HT1080 (cell line): Measurements from ENCODE around the gene B3GALT4. TPM values are rescaled to one million over a fixed set of nuclear protein-coding genes. Genes with fewer than 3 reads are reported as not detected.
"Not testable (repeated sequence)": the region's sequence is repeated elsewhere in the genome, so short reads cannot be mapped to it uniquely, and the experiment has no call there.

Experiments used
- DNase-seq: peaks from one replicate; pipeline ENCODE4 v3.0.0-alpha.2; 2015; ENCODE audit warnings: low read depth
- polyA plus RNA-seq, 2 experiments: library from polyadenylated mRNA; depleted of rRNA; stranded (reverse); fragments of >200 nt; gene quantifications; 2 replicates each; pipeline ENCODE4 v1.2.3, GENCODE V29; 2015
- total RNA-seq: library from RNA; depleted of rRNA; stranded (reverse); fragments of >200 nt; shearing (Covaris generic); gene quantifications from 2 replicates; pipeline ENCODE4 v1.2.3, GENCODE V29; 2014; rRNA removed

B3GALT4 gene
- 1.2 TPM in 2 replicates for total RNA-seq
- polyA plus RNA-seq (2015; cell fraction: cytosol; rRNA removed) = 0.61 and 1.2 TPM in 2 replicates
- 0.16 and 0.29 TPM in 2 replicates for polyA plus RNA-seq (2015; cell fraction: nucleus; rRNA removed)

GRCh38 chr6:33276864-33277662, at the start of gene B3GALT4:
TSS of gene B3GALT4 (plus strand) at chr6:33277123. CDS start at chr6:33277420, 297 bp downstream.
- DNase-seq = peak; percentile 91

- no peak for DNase-seq
Observed at GRCh38 chr6:33235221-33235634, 41.7 kb upstream of the B3GALT4 start.

- DNase-seq = no peak
Observed at GRCh38 chr6:33236328-33236727, 40.6 kb upstream of the B3GALT4 start.

- DNase-seq = no peak
Observed at GRCh38 chr6:33236852-33237251, 40.1 kb upstream of the B3GALT4 start.

GRCh38 chr6:33237741-33238140, 39.2 kb upstream of the B3GALT4 start:
- no peak for DNase-seq

- no peak for DNase-seq
Observed at GRCh38 chr6:33241968-33242367, 35.0 kb upstream of the B3GALT4 start.

GRCh38 chr6:33243476-33243875, 33.4 kb upstream of the B3GALT4 start:
- no peak for DNase-seq

GRCh38 chr6:33247977-33248642, 28.8 kb upstream of the B3GALT4 start:
- DNase-seq = peak; percentile 77

- DNase-seq = no peak
Observed at GRCh38 chr6:33248643-33248931, 28.3 kb upstream of the B3GALT4 start.

- DNase-seq = peak; percentile 100
Observed at GRCh38 chr6:33248932-33249731, 27.8 kb upstream of the B3GALT4 start.

GRCh38 chr6:33249732-33250630, 26.9 kb upstream of the B3GALT4 start:
- peak; percentile 74 for DNase-seq

GRCh38 chr6:33250731-33251130, 26.2 kb upstream of the B3GALT4 start:
- DNase-seq = no peak

GRCh38 chr6:33251395-33252012, 25.4 kb upstream of the B3GALT4 start:
- DNase-seq = no peak

- DNase-seq = no peak
Observed at GRCh38 chr6:33252759-33253158, 24.2 kb upstream of the B3GALT4 start.

GRCh38 chr6:33254591-33254990, 22.3 kb upstream of the B3GALT4 start:
- DNase-seq = no peak

- DNase-seq = no peak
Observed at GRCh38 chr6:33259032-33259431, 17.9 kb upstream of the B3GALT4 start.

- DNase-seq = not testable (repeated sequence)
Observed at GRCh38 chr6:33262490-33262889, 14.4 kb upstream of the B3GALT4 start.

- DNase-seq = no peak
Observed at GRCh38 chr6:33264015-33264414, 12.9 kb upstream of the B3GALT4 start.

GRCh38 chr6:33271117-33271467, 5.8 kb upstream of the B3GALT4 start:
- DNase-seq = no peak

GRCh38 chr6:33271468-33272274, 5.3 kb upstream of the B3GALT4 start, which contains the start of the genes RPS18 and VPS52:
TSS of gene RPS18 (plus strand) at chr6:33272075. CDS start at chr6:33272120, 45 bp downstream.
TSS of gene VPS52 (minus strand) at chr6:33271876. CDS start at chr6:33271675, 201 bp downstream.
- DNase-seq = peak; percentile 95
